Measurements from ENCODE around the gene SLC16A7.
A peak's percentile ranks its signal among the peaks of the same experiment; 100 is the strongest.

The SLC16A7 gene

DNA sequence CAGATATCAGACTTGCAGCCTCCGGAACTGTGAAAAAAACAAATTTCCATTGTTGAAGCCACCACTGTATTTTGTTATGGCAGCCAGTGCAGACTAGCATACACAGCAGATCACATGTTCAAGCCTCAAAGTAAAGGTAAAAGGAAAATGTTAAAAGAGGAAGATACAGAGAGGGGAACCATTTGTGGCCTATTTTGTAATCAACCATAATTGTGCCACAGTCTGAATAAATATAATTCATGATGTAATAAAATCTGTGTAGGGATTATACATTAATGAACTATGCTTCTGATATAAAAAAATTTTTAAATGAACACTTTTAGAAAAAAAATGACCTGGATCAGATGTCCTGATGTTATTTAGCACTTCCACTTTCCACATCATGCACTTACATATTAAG lies 79.6 kb downstream of the SLC16A7 start:
- DNase-seq: no peak

DNA sequence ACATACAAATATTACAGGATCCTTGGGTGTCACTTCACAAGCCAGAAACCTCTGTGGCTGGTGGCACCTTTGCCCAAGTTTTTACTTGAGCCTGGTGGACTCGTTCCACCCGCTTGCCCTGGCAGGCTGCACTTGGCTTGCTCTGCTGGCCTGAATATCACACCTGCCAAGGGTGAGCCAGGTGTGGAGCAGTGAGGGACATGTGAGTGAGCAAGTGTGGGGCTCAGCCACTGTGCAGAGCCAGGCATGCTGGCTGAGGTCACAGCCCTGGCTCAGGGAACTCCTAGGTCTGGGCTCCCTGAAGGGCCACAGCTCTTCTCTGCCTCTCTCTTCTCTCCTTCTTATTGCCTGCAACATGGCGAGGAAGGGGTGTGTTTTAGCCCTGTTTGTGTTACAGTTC lies 82.0 kb downstream of the SLC16A7 start:
- DNase-seq: no peak

DNA sequence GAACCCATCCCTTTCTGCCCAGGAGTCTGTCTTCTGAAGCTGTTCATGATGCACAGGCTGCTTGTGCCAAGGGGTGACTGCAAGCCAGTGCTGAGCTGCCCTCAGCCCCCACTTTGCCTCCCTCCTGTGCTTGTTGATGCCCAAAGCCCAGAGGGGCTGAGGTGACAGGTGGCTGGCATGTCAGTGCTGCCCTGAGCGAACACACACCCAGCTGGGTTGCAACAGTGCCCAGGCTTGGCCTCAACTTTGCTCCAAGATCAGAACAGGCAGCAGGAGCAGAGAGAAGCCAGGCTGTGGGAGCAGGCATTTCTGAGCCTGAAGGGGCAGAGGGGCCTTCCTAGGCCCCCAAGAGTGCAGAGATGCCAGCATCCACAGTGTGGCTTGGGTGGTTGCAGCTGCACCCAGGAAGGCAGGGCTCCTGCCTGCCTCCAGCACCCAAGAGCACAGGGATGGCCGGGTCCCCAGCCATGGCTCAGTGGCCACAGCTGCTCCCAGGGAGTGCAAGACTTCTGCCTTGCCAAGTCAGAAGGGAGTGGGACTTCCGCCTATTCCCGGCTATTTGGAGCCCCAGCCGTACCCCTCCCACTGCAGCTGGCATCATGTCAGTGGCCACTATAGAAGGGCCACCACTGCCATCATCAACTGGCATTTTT lies 83.1 kb downstream of the SLC16A7 start:
- DNase-seq: no peak

GRCh38 chr12:59689776-59690175 lies 93.9 kb downstream of the SLC16A7 start:
- DNase-seq: no peak

GRCh38 chr12:59695379-59695778 lies 99.5 kb downstream of the SLC16A7 start:
- DNase-seq: no peak

DNA sequence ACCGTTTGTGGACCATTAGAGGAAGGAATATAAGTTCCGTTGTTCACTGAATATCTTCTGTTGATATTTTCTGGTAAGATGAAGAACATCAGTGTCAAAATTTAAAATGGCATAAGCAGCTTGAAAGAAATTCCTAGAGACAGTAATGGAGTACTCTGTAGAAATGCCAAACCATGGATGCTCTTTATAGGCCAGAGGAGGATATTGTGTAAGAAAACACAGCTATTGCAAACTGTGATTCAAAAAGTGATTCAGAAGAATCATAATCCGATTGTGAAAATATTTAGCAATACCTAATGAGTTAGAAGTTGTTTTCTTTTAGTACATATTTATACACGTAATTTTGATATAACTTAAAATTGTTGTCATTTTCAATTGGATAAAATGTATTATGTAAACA lies 102.8 kb downstream of the SLC16A7 start:
- peak; percentile 85 for DNase-seq

DNA sequence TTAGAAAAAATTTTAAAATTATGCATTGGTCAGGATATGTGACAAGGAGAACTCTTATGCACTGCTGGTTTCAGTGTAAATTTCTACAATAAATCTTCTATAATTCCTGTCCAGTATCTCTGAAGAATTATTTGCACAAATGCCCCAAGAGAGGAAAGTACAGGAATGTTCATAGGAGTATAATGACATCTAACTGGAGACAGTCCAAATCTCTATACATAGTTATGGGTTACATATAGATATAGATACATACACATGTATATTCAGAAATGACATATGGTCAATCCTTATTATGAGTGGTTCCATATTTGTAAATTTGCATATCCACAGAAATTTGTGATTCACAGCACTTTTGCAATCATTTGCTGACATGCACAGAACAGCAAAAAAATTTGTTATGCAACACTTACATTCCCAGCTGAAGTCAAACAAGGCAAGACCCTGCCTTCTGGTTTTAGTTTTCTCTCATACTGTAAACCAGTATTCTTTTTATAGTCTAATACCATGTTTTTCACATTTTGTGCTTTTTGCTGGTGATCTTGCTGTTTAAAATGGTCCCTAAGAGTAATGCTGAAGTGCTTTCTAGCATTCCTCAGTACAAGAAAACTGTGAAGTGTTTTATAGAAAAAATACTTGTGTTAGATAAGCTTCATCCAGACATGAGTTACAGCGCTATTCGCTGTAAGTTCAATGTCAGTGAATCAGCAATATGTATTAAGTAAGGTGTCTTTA lies 103.8 kb downstream of the SLC16A7 start:
- DNase-seq: peak; percentile 85

DNA sequence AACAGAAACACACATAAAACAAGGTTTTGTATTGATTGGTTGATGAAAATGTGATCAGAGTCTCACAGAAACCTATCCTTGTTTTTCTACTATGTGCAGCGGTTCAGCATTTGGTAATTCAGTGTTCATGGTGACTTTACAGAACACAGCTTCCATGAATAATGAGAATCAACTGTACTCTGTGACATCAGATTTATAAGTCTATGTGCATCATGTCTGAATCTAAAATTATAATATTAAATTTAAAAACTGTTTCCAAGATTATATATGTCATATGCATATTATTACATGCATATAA lies 104.3 kb downstream of the SLC16A7 start:
- DNase-seq: peak; percentile 25

DNA sequence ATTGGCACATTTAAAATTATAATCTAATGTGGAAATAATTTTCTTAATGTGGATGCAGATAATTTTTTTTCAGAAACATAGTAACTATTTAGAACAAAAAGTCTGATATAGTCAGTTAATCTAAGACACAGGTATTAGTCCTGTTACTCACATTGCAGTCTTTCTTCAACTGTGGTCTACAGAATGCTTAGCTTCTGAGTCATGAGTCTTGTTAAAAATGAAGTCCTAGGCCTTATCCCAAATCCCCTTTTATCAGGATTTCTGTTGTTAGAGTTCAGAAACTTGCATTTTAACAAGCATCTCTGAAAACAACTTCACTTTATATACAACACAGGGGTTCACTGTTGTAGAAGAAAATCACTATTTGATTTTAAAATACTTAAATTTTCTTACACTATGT lies 112.2 kb downstream of the SLC16A7 start:
- no peak for DNase-seq

DNA sequence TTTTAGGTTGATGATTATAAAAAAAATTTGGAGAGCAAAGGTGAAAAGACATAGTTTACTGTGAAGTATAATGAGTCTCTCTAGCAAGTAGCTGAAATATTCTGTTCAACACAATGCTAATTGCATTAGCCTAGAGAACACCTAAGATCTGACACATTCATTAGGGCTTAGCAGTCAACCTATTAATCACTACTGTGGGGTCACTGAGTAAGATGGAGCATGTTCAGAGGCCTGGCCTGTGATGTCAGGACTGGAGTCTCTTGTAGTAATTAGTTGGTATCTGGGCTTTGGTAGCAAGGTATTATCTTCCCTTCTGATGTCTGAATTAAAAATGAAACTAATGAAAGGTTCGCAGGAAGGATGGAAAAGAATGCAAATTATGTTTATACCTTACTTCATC lies 112.7 kb downstream of the SLC16A7 start:
- DNase-seq: no peak

DNA sequence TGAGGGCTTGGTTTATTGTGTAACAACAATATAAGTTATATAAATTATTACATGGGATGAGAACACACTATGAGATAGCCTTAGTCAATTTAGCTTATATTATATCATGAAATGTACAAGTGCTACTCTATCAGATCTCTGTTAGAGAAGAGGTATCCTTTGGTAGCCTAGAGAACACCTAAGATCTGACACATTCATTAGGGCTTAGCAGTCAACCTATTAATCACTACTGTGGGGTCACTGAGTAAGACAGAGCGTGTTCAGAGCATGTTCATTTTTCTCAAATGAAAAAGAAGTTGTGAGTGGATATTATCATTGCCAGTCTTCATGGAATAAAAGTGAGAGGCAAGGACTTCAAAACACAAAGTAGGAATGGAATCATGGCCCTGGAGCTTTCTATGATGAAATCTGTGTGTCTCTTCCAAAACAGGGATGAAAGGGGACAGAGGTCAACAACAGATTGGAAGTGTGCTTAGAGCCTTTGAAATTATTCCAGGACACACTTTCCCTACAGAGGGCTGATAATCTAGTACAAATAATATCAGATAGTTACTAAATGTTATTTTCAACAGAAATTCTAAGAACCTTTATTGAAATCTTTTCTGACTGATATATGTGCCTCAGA lies 114.3 kb downstream of the SLC16A7 start:
- no peak for DNase-seq

GRCh38 chr12:59710964-59711363 lies 115.1 kb downstream of the SLC16A7 start:
- no peak for DNase-seq

GRCh38 chr12:59715434-59715833 lies 119.6 kb downstream of the SLC16A7 start:
- DNase-seq: no peak

GRCh38 chr12:59716043-59716442 lies 120.2 kb downstream of the SLC16A7 start:
- no peak for DNase-seq

DNA sequence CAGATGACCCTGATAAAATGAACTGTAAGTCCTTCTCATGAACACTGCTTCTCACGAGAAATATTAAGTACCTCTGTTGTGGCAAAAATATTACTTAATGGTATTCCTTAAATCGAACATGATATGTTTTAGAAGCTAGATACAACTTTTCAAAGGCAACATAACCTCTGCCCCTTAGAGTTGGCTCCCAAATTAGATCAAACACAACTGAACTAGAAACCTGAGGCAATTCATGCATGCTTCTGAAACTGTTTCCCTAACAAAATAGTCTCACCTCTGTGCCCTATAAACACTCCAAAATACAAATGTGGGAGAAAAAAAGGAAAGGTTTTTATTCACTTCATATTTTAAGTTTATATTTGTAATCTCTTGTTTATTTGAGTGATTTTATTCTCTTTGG lies 121.6 kb downstream of the SLC16A7 start:
- DNase-seq: no peak

DNA sequence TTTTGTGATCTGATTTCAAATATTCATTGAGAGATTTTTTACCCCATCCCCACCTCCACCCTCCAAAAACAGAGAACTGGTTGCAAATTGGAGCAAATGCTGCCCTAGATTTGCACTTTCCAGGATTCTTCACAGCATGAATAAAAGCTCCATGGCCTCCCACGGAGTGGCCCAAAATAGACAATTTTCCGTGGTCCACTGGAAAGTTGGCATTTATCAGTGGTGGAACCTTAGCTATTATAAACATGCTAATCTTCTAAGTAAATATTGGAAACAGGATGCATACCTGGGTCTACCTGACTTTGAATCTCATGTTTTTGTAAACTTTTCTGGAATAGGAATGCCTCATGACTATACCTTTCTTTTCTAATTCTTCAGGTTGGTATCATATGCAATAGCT lies 123.9 kb downstream of the SLC16A7 start:
- DNase-seq: no peak

- no peak for DNase-seq
Observed at GRCh38 chr12:59723520-59723919, 127.7 kb downstream of the SLC16A7 start.

GRCh38 chr12:59724011-59724695 lies 128.3 kb downstream of the SLC16A7 start:
- DNase-seq: no peak

- no peak for DNase-seq
Observed at GRCh38 chr12:59733200-59733599, 137.4 kb downstream of the SLC16A7 start.

GRCh38 chr12:59734371-59734770 lies 138.5 kb downstream of the SLC16A7 start:
- DNase-seq: no peak

DNA sequence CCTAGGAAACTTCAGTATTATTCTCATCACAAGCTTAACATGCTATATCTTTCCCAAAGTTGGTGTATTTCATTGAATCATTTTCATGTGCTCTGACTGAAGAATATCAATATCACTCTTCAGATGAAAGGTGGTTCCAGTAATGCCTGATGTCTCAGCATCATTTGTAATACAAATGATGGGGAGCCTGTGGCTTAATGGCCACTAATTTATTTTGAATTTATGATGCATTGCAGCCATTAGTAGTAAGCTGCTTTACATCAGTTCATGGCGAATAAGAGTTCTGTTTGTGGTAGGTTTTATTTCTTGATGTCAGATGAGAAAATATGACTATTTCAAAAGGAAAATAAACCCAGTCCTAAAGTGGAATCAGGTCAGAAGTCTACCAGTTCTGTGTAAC lies 139.4 kb downstream of the SLC16A7 start:
- no peak for DNase-seq

DNA sequence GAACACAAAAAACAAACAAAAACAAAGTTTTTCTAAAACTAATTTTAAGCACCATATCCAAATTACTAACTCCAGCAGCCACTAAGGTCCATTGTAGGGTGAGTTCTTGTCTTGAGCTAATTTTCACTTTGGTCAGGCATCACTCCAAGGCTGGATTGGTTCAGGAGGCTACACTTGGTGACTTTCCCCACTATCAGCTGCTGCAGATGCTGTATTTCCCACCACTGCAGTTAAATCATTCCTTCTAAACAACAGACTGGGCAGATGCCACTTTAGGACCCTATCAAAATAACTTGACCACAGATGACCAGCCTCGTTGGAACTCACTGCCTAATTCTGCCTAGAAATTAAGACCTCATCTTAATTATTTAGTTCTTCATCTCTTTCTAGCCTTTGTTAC lies 140.5 kb downstream of the SLC16A7 start:
- DNase-seq: no peak

GRCh38 chr12:59736786-59737185 lies 141.0 kb downstream of the SLC16A7 start:
- no peak for DNase-seq
